HepG2 (cell line): ENCODE data around the gene STK24. TPM values are rescaled to one million over a fixed set of nuclear protein-coding genes. Genes with fewer than 3 reads are reported as not detected.

Experiments
- ASH2L ChIP-seq: fragments of 300-600, 200-600 bp; sonication (generic); IDR thresholded peaks from 2 replicates; pipeline ENCODE4 v1.7.0; 2017; ENCODE audit warnings: low read depth, mild to moderate bottlenecking, moderate library complexity, mixed read lengths, low read length; ENCODE audit not compliant: insufficient read length
- BCL6 ChIP-seq: IDR thresholded peaks from 2 replicates; pipeline ENCODE4 v1.6.1; 2016; ENCODE audit warnings: missing genetic modification reagents, missing compliant biosample characterization
- DNMT3B ChIP-seq: conservative IDR thresholded peaks from 2 replicates; pipeline ENCODE4 v1.6.1; 2016; ENCODE audit warnings: missing biosample characterization, control low read depth
- EZH2 ChIP-seq: conservative IDR thresholded peaks from 2 replicates; pipeline ENCODE4 v1.6.1; 2012; ENCODE audit warnings: mild to moderate bottlenecking, low read depth, low read length, moderate library complexity
- FIP1L1 ChIP-seq: fragments of 200-400 bp; formaldehyde crosslinking; IDR thresholded peaks from 2 replicates; pipeline ENCODE4 v1.6.1; 2018; ENCODE audit warnings: low read depth, mild to moderate bottlenecking, low read length, moderate library complexity, borderline replicate concordance; ENCODE audit not compliant: insufficient read depth
- FOXJ3 ChIP-seq: sonication (generic); formaldehyde crosslinking; IDR thresholded peaks from 2 replicates; pipeline ENCODE4 v1.4.0; 2020; ENCODE audit warnings: missing genetic modification reagents, mild to moderate bottlenecking, borderline replicate concordance
- HCFC1 ChIP-seq: fragments of 150-350 bp; IDR thresholded peaks from 2 replicates; pipeline ENCODE4 v1.6.1; 2014; ENCODE audit warnings: low read depth, low read length
- HNRNPL ChIP-seq: fragments of 200-400 bp; formaldehyde crosslinking; IDR thresholded peaks from 2 replicates; pipeline ENCODE4 v1.6.1; 2017; ENCODE audit warnings: mild to moderate bottlenecking, low read depth, low read length
- KLF16 ChIP-seq, 2 experiments: sonication (generic) in 1 of 2; formaldehyde crosslinking in 1 of 2; IDR thresholded peaks; 2 replicates each; pipeline versions ENCODE4 v1.6.1 to v1.8.0; 2016 to 2023; ENCODE audit warnings: missing genetic modification reagents in 2 of 2, missing compliant biosample characterization in 1 of 2
- RORA ChIP-seq: sonication (generic); formaldehyde crosslinking; IDR thresholded peaks from 2 replicates; pipeline ENCODE4 v1.5.0; 2020; ENCODE audit warnings: mild to moderate bottlenecking, missing genetic modification reagents, moderate library complexity
- ZFAT ChIP-seq: sonication (generic); formaldehyde crosslinking; conservative IDR thresholded peaks from 2 replicates; pipeline ENCODE4 v1.8.1; 2023; ENCODE audit warnings: missing genetic modification reagents, inconsistent platforms
- ZIK1 ChIP-seq: sonication (generic); formaldehyde crosslinking; IDR thresholded peaks from 2 replicates; pipeline ENCODE4 v1.5.0; 2020; ENCODE audit warnings: mild to moderate bottlenecking, low read depth, missing genetic modification reagents, borderline replicate concordance
- ZKSCAN1 ChIP-seq: fragments of 150-350 bp; IDR thresholded peaks from 2 replicates; pipeline ENCODE4 v1.6.1; 2014; ENCODE audit warnings: low read length
- ZNF180 ChIP-seq: sonication (generic); formaldehyde crosslinking; IDR thresholded peaks from 2 replicates; pipeline ENCODE4 v1.4.0; 2020; ENCODE audit warnings: low read depth, missing genetic modification reagents, borderline replicate concordance
- ZNF230 ChIP-seq: sonication (generic); formaldehyde crosslinking; IDR thresholded peaks from 2 replicates; pipeline ENCODE4 v1.4.0; 2020; ENCODE audit warnings: mild to moderate bottlenecking, missing genetic modification reagents
- ZNF260 ChIP-seq: sonication (generic); formaldehyde crosslinking; IDR thresholded peaks from 2 replicates; pipeline ENCODE4 v1.4.0; 2020; ENCODE audit warnings: missing genetic modification reagents, low read depth, mild to moderate bottlenecking, borderline replicate concordance
- ZNF607 ChIP-seq: sonication (generic); formaldehyde crosslinking; IDR thresholded peaks from 2 replicates; pipeline ENCODE4 v1.5.1; 2020; ENCODE audit warnings: missing genetic modification reagents, mild to moderate bottlenecking, borderline replicate concordance
- ZNF746 ChIP-seq: sonication (generic); formaldehyde crosslinking; IDR thresholded peaks from 2 replicates; pipeline ENCODE4 v1.8.0; 2022; ENCODE audit warnings: mild to moderate bottlenecking, missing genetic modification reagents
- ZNF816 ChIP-seq: sonication (generic); formaldehyde crosslinking; IDR thresholded peaks from 2 replicates; pipeline ENCODE4 v1.8.0; 2022; ENCODE audit warnings: missing genetic modification reagents, mild to moderate bottlenecking, borderline replicate concordance
- ZNF883 ChIP-seq: sonication (generic); formaldehyde crosslinking; IDR thresholded peaks from 2 replicates; pipeline ENCODE4 v1.5.1; 2020; ENCODE audit warnings: mild to moderate bottlenecking, missing genetic modification reagents; ENCODE audit errors: not compliant biosample characterization
- polyA plus RNA-seq, 8 experiments: library from polyadenylated mRNA; depleted of rRNA in 3 of 8; stranded (reverse) in 7 of 8; unstranded in 1 of 8; fragments of >200 nt; fragmentation: Illumina TruSeq in 4 of 8; extraction: Trizol in 4 of 8; gene quantifications; 2 replicates each; pipeline versions ENCODE4 v1.2.1 to v1.2.3, GENCODE V29; 2011 to 2016; ENCODE audit warnings: low read depth in 4 of 8, missing spikeins in 1 of 8, mixed read lengths in 1 of 8; ENCODE audit not compliant: insufficient read depth in 1 of 8
- total RNA-seq, 5 experiments: library from RNA; depleted of rRNA; stranded (reverse); fragments of >200 nt; fragmentation: Illumina TruSeq; extraction: Trizol; gene quantifications; 2 replicates each; pipeline ENCODE4 v1.2.3, GENCODE V29; 2016; ENCODE audit warnings: low read depth in 1 of 5
- TF ChIP-seq, protein P1 (sequence below): sonication (generic); formaldehyde crosslinking; IDR thresholded peaks from 2 replicates; pipeline ENCODE4 v1.4.0; 2020; ENCODE audit warnings: missing genetic modification reagents
- TF ChIP-seq, protein P2 (sequence below): sonication (generic); formaldehyde crosslinking; IDR thresholded peaks from 2 replicates; pipeline ENCODE4 v1.4.0; 2020; ENCODE audit warnings: mild to moderate bottlenecking, missing genetic modification reagents
- TF ChIP-seq, protein P3 (sequence below): sonication (generic); formaldehyde crosslinking; IDR thresholded peaks from 2 replicates; pipeline ENCODE4 v1.5.1; 2020; ENCODE audit warnings: missing genetic modification reagents, mild to moderate bottlenecking, borderline replicate concordance
- TF ChIP-seq, protein P4 (sequence below): sonication (generic); formaldehyde crosslinking; IDR thresholded peaks from 2 replicates; pipeline ENCODE4 v1.8.1; 2023; ENCODE audit warnings: mild to moderate bottlenecking, missing genetic modification reagents

STK24 gene
- total and polyA plus RNA-seq, 2 of the 13 experiments (the other 11 are each of a cell fraction or from before 2014, with no cell fraction given), result 51.3 to 73.0 TPM

DNA sequence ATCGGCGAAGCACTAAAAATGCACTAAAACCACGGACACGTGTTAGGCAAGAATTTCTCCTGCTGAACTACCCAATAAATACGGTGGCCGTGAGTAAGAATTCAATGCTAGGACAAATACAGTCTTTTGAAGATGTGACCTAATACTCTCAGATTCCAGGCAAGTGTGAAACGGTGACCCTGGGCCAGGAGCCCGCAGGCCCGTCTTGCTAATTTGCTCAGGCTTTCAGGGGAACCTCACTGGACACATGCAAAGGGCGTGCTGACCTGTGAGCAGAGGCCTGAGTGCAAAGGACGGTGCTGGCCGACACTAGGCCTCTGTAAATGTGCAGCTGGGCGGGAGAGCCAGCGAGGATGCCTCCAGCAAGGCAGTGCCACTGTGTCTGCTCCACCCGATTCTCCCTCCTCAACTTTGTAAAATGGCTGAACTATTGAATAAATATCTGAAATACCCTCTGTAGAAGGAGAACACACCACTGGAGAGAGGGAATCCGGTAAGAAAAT, 70.1 kb downstream of the STK24 start (continued):
- TF ChIP-seq ZNF746 (peak; percentile 94), ZKSCAN1 (no peak), DNMT3B (CRISPR knock-in tag) (0 out of 2 replicates have a peak, but pooled peaks have one; percentile 63), ZNF607 (CRISPR knock-in tag) (peak; percentile 97), ZNF230 (peak; percentile 97), FIP1L1 (no peak), ZNF180 (CRISPR knock-in tag) (no peak), BCL6 (CRISPR knock-in tag) (peak; percentile 81), ZNF260 (CRISPR knock-in tag) (no peak), FOXJ3 (CRISPR knock-in tag) (peak; percentile 60; the same call in 1 of the 2 replicates), HNRNPL (no peak), KLF16 (CRISPR knock-in tag; IDR thresholded peaks at IDR 0.05) (peak; percentile 70 to 97; a peak in 3 of 4 replicates), ZNF816 (CRISPR knock-in tag) (peak; percentile 78; the same call in 1 of the 2 replicates), ZIK1 (peak; percentile 97), ASH2L (peak; percentile 75), EZH2 (no peak), ZNF883 (CRISPR knock-in tag) (peak; percentile 96), RORA (peak; percentile 94; the same call in 1 of the 2 replicates), ZFAT (CRISPR knock-in tag) (0 out of 2 replicates have a peak, but pooled peaks have one; percentile 61), HCFC1 (no peak)
- TF ChIP-seq, protein P1, sequence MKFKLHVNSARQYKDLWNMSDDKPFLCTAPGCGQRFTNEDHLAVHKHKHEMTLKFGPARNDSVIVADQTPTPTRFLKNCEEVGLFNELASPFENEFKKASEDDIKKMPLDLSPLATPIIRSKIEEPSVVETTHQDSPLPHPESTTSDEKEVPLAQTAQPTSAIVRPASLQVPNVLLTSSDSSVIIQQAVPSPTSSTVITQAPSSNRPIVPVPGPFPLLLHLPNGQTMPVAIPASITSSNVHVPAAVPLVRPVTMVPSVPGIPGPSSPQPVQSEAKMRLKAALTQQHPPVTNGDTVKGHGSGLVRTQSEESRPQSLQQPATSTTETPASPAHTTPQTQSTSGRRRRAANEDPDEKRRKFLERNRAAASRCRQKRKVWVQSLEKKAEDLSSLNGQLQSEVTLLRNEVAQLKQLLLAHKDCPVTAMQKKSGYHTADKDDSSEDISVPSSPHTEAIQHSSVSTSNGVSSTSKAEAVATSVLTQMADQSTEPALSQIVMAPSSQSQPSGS (CRISPR knock-in tag), result peak; percentile 93
- TF ChIP-seq, protein P2, sequence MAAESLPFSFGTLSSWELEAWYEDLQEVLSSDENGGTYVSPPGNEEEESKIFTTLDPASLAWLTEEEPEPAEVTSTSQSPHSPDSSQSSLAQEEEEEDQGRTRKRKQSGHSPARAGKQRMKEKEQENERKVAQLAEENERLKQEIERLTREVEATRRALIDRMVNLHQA (CRISPR knock-in tag), result no peak
- TF ChIP-seq, protein P3, sequence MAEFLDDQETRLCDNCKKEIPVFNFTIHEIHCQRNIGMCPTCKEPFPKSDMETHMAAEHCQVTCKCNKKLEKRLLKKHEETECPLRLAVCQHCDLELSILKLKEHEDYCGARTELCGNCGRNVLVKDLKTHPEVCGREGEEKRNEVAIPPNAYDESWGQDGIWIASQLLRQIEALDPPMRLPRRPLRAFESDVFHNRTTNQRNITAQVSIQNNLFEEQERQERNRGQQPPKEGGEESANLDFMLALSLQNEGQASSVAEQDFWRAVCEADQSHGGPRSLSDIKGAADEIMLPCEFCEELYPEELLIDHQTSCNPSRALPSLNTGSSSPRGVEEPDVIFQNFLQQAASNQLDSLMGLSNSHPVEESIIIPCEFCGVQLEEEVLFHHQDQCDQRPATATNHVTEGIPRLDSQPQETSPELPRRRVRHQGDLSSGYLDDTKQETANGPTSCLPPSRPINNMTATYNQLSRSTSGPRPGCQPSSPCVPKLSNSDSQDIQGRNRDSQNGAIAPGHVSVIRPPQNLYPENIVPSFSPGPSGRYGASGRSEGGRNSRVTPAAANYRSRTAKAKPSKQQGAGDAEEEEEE (CRISPR knock-in tag), result no peak
- TF ChIP-seq, protein P4, sequence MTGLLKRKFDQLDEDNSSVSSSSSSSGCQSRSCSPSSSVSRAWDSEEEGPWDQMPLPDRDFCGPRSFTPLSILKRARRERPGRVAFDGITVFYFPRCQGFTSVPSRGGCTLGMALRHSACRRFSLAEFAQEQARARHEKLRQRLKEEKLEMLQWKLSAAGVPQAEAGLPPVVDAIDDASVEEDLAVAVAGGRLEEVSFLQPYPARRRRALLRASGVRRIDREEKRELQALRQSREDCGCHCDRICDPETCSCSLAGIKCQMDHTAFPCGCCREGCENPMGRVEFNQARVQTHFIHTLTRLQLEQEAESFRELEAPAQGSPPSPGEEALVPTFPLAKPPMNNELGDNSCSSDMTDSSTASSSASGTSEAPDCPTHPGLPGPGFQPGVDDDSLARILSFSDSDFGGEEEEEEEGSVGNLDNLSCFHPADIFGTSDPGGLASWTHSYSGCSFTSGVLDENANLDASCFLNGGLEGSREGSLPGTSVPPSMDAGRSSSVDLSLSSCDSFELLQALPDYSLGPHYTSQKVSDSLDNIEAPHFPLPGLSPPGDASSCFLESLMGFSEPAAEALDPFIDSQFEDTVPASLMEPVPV (CRISPR knock-in tag), result peak; percentile 94
